ENCODE data around the gene ITGB2.
"Not testable (repeated sequence)": the region's sequence is repeated elsewhere in the genome, so short reads cannot be mapped to it uniquely, and the experiment has no call there.

The ITGB2 gene

GRCh38 chr21:44925378-44925755 lies 4.7 kb upstream of the ITGB2 start:
- no peak for DNase-seq

GRCh38 chr21:44924606-44925377 lies 4.1 kb upstream of the ITGB2 start:
- DNase-seq: no peak

- DNase-seq: no peak
These were observed 2.9 kb upstream of the ITGB2 start for GRCh38 chr21:44923480-44924084.

GRCh38 chr21:44921928-44922327 lies 1.2 kb upstream of the ITGB2 start:
- DNase-seq: no peak

- DNase-seq: no peak
These were observed 596 bp downstream of the ITGB2 start for GRCh38 chr21:44919913-44920693.

GRCh38 chr21:44919111-44919912 lies 1.4 kb downstream of the ITGB2 start:
- DNase-seq: no peak

GRCh38 chr21:44918581-44919033 lies 2.1 kb downstream of the ITGB2 start:
- DNase-seq: no peak

GRCh38 chr21:44918107-44918470 lies 2.6 kb downstream of the ITGB2 start:
- no peak for DNase-seq

- DNase-seq: no peak
These were observed 3.1 kb downstream of the ITGB2 start for GRCh38 chr21:44917446-44918106.

- DNase-seq: no peak
These were observed 3.7 kb downstream of the ITGB2 start for GRCh38 chr21:44916965-44917364.

GRCh38 chr21:44914176-44914874 lies 6.4 kb downstream of the ITGB2 start:
- no peak for DNase-seq

GRCh38 chr21:44913425-44914175 lies 7.1 kb downstream of the ITGB2 start:
- no peak for DNase-seq

GRCh38 chr21:44912506-44913412 lies 7.9 kb downstream of the ITGB2 start:
- DNase-seq: not testable (repeated sequence)

- no peak for DNase-seq
These were observed 8.6 kb downstream of the ITGB2 start for GRCh38 chr21:44912158-44912473.

GRCh38 chr21:44911384-44912157 lies 9.1 kb downstream of the ITGB2 start:
- no peak for DNase-seq

GRCh38 chr21:44911068-44911383 lies 9.7 kb downstream of the ITGB2 start:
- DNase-seq: no peak

GRCh38 chr21:44910229-44911067 lies 10.3 kb downstream of the ITGB2 start:
- no peak for DNase-seq

GRCh38 chr21:44909719-44910118 lies 11.0 kb downstream of the ITGB2 start:
- no peak for DNase-seq

GRCh38 chr21:44908908-44909307 lies 11.8 kb downstream of the ITGB2 start:
- DNase-seq: no peak
